MM.1S (cell line): ENCODE measurements around the gene ADCY6.

Source experiments
- CTCF ChIP-seq: fragments of 300-600 bp; sonication (generic); IDR thresholded peaks from 2 replicates; pipeline ENCODE4 v1.5.1; 2016; ENCODE audit warnings: antibody characterized with exemption, low read length, mixed read lengths
- EZH2 ChIP-seq: fragments of 300-600 bp; sonication (generic); optimal IDR thresholded peaks from 2 replicates; pipeline ENCODE3; 2017; ENCODE audit warnings: low read depth, mild to moderate bottlenecking, antibody characterized with exemption, low read length, mixed read lengths

DNA sequence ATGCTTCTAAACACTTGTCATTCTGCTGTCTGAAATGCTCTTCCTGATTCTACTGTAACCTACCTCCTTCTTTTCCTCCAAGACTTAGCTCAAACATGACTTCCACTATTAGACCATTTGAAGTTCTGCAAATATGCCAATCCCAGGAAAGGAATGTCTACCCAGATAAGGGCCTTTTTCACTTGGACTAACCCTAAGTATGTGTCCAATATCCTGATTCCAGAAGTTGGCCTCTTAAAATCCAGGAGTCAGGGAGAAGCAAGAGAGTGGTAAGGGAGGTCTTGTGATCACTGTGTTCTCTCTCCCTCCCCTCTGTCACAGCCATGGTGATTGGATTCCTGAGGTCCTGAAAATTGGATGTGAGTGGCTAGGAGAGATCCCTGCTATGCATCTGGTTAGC lies 30.2 kb downstream of the ADCY6 start:
- TF ChIP-seq CTCF: no peak
- no peak for TF ChIP-seq EZH2
